ENCODE results near the gene ARHGEF12. TPM values are rescaled to one million over a fixed set of nuclear protein-coding genes. Genes with fewer than 3 reads are reported as not detected.

The ARHGEF12 gene
- polyA plus RNA-seq, 2 of the 4 experiments (the other 2 are of a cell fraction), result 16.7 to 27.2 TPM

- no peak for FAIRE-seq
- Histone ChIP-seq H3K27ac (no peak overlapping the region), H3K4me3 (no peak overlapping the region), H3K9me3 (no peaks in the 10 kb centered on the region), H3K4me2 (no peak overlapping the region), H3K4me1 (peaks cover 41% of the 10 kb centered on the region)
- POLR2A ChIA-PET, result no interaction called here
- no peak for TF ChIP-seq ZSCAN20 (CRISPR knock-in tag; IDR thresholded peaks at IDR 0.05)
- TF ChIP-seq PHF8 (IDR thresholded peaks at IDR 0.05; ENCODE audit: borderline replicate concordance, low read depth), result no peak
- no peak for TF ChIP-seq CBX8 (IDR thresholded peaks at IDR 0.05)
- TF ChIP-seq KDM1A (IDR thresholded peaks at IDR 0.05; ENCODE audit: low read depth), result no peak
- TF ChIP-seq EHMT2 (IDR thresholded peaks at IDR 0.05; ENCODE audit: low read depth), result no peak
- no peak for TF ChIP-seq ZC3H11A (IDR thresholded peaks at IDR 0.05)
- no peak for TF ChIP-seq ATOH8 (CRISPR knock-in tag; IDR thresholded peaks at IDR 0.05; ENCODE audit: low read depth)
- TF ChIP-seq BCL3 (IDR thresholded peaks at IDR 0.05), result no peak
- no peak for TF ChIP-seq RARB (CRISPR knock-in tag; IDR thresholded peaks at IDR 0.05)
- TF ChIP-seq HOXA7 (CRISPR knock-in tag; IDR thresholded peaks at IDR 0.05), result no peak
- no peak for TF ChIP-seq TFCP2L1 (CRISPR knock-in tag; IDR thresholded peaks at IDR 0.05)
- TF ChIP-seq CHD2 (IDR thresholded peaks at IDR 0.05; ENCODE audit: low read length, partially characterized antibody), result no peak
- no peak for TF ChIP-seq RFX5 (IDR thresholded peaks at IDR 0.05)
- no peak for TF ChIP-seq EHF (CRISPR knock-in tag; IDR thresholded peaks at IDR 0.05)
- no peak for TF ChIP-seq NPAS2 (CRISPR knock-in tag; IDR thresholded peaks at IDR 0.05; ENCODE audit: borderline replicate concordance)
- DNase-seq (ENCODE audit: low read depth in 1 of 2, low spot score in 1 of 2), result no peak
- 89% methylated on average over 3 of the region's 3 CpGs for WGBS (ENCODE audit: missing lambda C conversion rate)
- no peak for ATAC-seq
- CTCF ChIA-PET, result no interaction called here
Measured at GRCh38 chr11:120342678-120343077, 6.5 kb downstream of the ARHGEF12 start.

GRCh38 chr11:120343429-120343828, 7.2 kb downstream of the ARHGEF12 start:
- Histone ChIP-seq H3K9me3 (no peaks in the 10 kb centered on the region), H3K4me2 (no peak overlapping the region), H3K27ac (no peak overlapping the region), H3K4me1 (peaks cover 41% of the 10 kb centered on the region), H3K4me3 (no peak overlapping the region)
- ChIA-PET POLR2A (no interaction called here), CTCF (no interaction called here)
- DNase-seq (ENCODE audit: low read depth in 1 of 2, low spot score in 1 of 2) (no peak), ATAC-seq (no peak), FAIRE-seq (no peak)
- WGBS (ENCODE audit: missing lambda C conversion rate), result 93% methylated on average over 2 of the region's 2 CpGs
- no peak for TF ChIP-seq TP53 (CRISPR knock-in tag; IDR thresholded peaks at IDR 0.05)
- TF ChIP-seq ELK1 (IDR thresholded peaks at IDR 0.05; ENCODE audit: low read depth, low read length), result no peak
- no peak for TF ChIP-seq CTCF (IDR thresholded peaks at IDR 0.05)
- TF ChIP-seq JUNB (IDR thresholded peaks at IDR 0.05), result no peak
- TF ChIP-seq HES2 (IDR thresholded peaks at IDR 0.05), result no peak
- TF ChIP-seq REST (IDR thresholded peaks at IDR 0.05), result no peak
- TF ChIP-seq BCL3 (IDR thresholded peaks at IDR 0.05), result no peak
